H1 (cell line): ENCODE results near the gene CADPS. TPM values are rescaled to one million over a fixed set of nuclear protein-coding genes. Genes with fewer than 3 reads are reported as not detected.
A peak's percentile ranks its signal among the peaks of the same experiment; 100 is the strongest.

Source experiments
- CTCF ChIA-PET: fragments of 300-600 bp; sonication (Branson Sonifier 250); formaldehyde crosslinking; loops from one replicate; lab custom pipeline; 2021; ENCODE audit not compliant: partially characterized antibody; lab: Charles Lee
- POLR2A ChIA-PET: fragments of 300-600 bp; sonication (Branson Sonifier 250); formaldehyde crosslinking; loops from one replicate; lab custom pipeline; 2021; ENCODE audit warnings: inconsistent platforms; ENCODE audit not compliant: partially characterized antibody; lab: Charles Lee
- DNase-seq, 2 experiments: peaks; one replicate each; pipeline versions ENCODE4 v3.0.0 to v3.0.0-alpha.2; 2010 to 2022; ENCODE audit warnings: low spot score in 2 of 2, low read depth in 1 of 2, mixed read lengths in 1 of 2
- FAIRE-seq: peaks from 2 replicates; lab custom pipeline; 2011; peaks lifted over from hg19 to GRCh38; lab: Jason Lieb, UNC
- H2AFZ ChIP-seq: 2 replicates; pipeline ENCODE4 v1.8.1; 2012; ENCODE audit warnings: low read length, inconsistent platforms
- H2AK5ac ChIP-seq: 2 replicates; pipeline ENCODE4 v1.6.1; 2013; ENCODE audit warnings: low read depth, low read length
- H2BK120ac ChIP-seq: replicated peaks from 2 replicates; pipeline ENCODE3; 2013; ENCODE audit warnings: low read depth, low read length, inconsistent platforms
- H2BK12ac ChIP-seq: 2 replicates; pipeline ENCODE4 v1.6.1; 2013; ENCODE audit warnings: low read depth, low read length
- H2BK15ac ChIP-seq: 2 replicates; pipeline ENCODE4 v1.6.1; 2013; ENCODE audit warnings: low read length
- H2BK20ac ChIP-seq: 2 replicates; pipeline ENCODE4 v1.6.1; 2013; ENCODE audit warnings: low read length
- H2BK5ac ChIP-seq: 2 replicates; pipeline ENCODE4 v1.6.1; 2013; ENCODE audit warnings: low read depth, low read length
- H3K14ac ChIP-seq: 2 replicates; pipeline ENCODE4 v1.6.1; 2013; ENCODE audit warnings: inconsistent platforms; ENCODE audit not compliant: insufficient read length
- H3K18ac ChIP-seq: 2 replicates; pipeline ENCODE4 v1.6.1; 2013; ENCODE audit warnings: low read length; ENCODE audit errors: extremely low read depth
- H3K23ac ChIP-seq: 2 replicates; pipeline ENCODE4 v1.6.1; 2013; ENCODE audit warnings: inconsistent platforms; ENCODE audit not compliant: insufficient read length
- H3K23me2 ChIP-seq: 2 replicates; pipeline ENCODE4 v1.6.1; 2013; ENCODE audit warnings: low read depth, low read length
- H3K27ac ChIP-seq: 2 replicates; pipeline ENCODE4 v1.6.1; 2011; ENCODE audit warnings: low read depth, low read length, inconsistent platforms
- H3K27me3 ChIP-seq, 4 experiments: replicated peaks in 1 of 4; 1 replicate in 1 of 4; 2 replicates in 3 of 4; pipeline versions ENCODE4 v1.6.1 to v1.8.1; 2011 to 2013; ENCODE audit warnings: low read length in 3 of 4, mild to moderate bottlenecking in 3 of 4, inconsistent platforms in 2 of 4, mixed read lengths in 2 of 4, moderate library complexity in 1 of 4; ENCODE audit not compliant: control insufficient read depth in 3 of 4, insufficient read depth in 3 of 4; ENCODE audit errors: extremely low read depth in 1 of 4
- H3K36me3 ChIP-seq, 4 experiments: 2 replicates each; pipeline versions ENCODE4 v1.6.1 to v1.8.1; 2011 to 2013; ENCODE audit warnings: mild to moderate bottlenecking in 4 of 4, low read length in 3 of 4, moderate library complexity in 2 of 4, control low read depth in 1 of 4, inconsistent platforms in 1 of 4; ENCODE audit not compliant: insufficient read depth in 4 of 4, control insufficient read depth in 2 of 4
- H3K4ac ChIP-seq: replicated peaks from 2 replicates; pipeline ENCODE3; 2013; ENCODE audit warnings: low read length, low read depth, mixed read lengths, inconsistent platforms; ENCODE audit not compliant: insufficient read length
- H3K4me1 ChIP-seq, 4 experiments: replicated peaks in 1 of 4; 1 replicate in 1 of 4; 2 replicates in 3 of 4; pipeline versions ENCODE4 v1.6.1 to v1.8.1; 2011 to 2013; ENCODE audit warnings: low read length in 3 of 4, inconsistent platforms in 2 of 4, mixed read lengths in 1 of 4; ENCODE audit not compliant: insufficient read depth in 4 of 4, control insufficient read depth in 3 of 4
- H3K4me2 ChIP-seq, 2 experiments: 2 replicates each; pipeline versions ENCODE4 v1.6.1 to v1.8.1; 2011 to 2013; ENCODE audit warnings: low read depth in 2 of 2, low read length in 2 of 2, control low read depth in 1 of 2, inconsistent platforms in 1 of 2, mild to moderate bottlenecking in 1 of 2; ENCODE audit not compliant: insufficient read depth in 1 of 2
- H3K4me3 ChIP-seq, 4 experiments: fragments of 200-600, 300-600 bp in 1 of 4; sonication (generic), shearing (Covaris generic), sonication (Bioruptor Twin) in 1 of 4; 2 replicates each; pipeline versions ENCODE4 v1.5.1 to v1.8.1; 2011 to 2016; ENCODE audit warnings: low read length in 4 of 4, low read depth in 3 of 4, control low read depth in 2 of 4, inconsistent platforms in 2 of 4, mild to moderate bottlenecking in 2 of 4, mixed read lengths in 1 of 4, moderate library complexity in 1 of 4; ENCODE audit not compliant: insufficient read depth in 2 of 4; ENCODE audit errors: extremely low read depth in 1 of 4
- H3K56ac ChIP-seq: replicated peaks from 2 replicates; pipeline ENCODE3; 2013; ENCODE audit warnings: low read depth, mild to moderate bottlenecking, mixed read lengths, low read length, inconsistent platforms; ENCODE audit not compliant: insufficient read length
- H3K79me1 ChIP-seq: 2 replicates; pipeline ENCODE4 v1.6.1; 2013; ENCODE audit warnings: low read depth, low read length, control low read depth
- H3K79me2 ChIP-seq, 2 experiments: 2 replicates each; pipeline versions ENCODE4 v1.6.1 to v1.8.1; 2012 to 2013; ENCODE audit warnings: low read length in 2 of 2, mild to moderate bottlenecking in 2 of 2, inconsistent platforms in 1 of 2; ENCODE audit not compliant: insufficient read depth in 2 of 2, control insufficient read depth in 1 of 2
- H3K9ac ChIP-seq, 4 experiments: replicated peaks in 1 of 4; 1 replicate in 1 of 4; 2 replicates in 3 of 4; pipeline versions ENCODE4 v1.6.1 to v1.8.1; 2011 to 2013; ENCODE audit warnings: low read depth in 3 of 4, low read length in 3 of 4, control low read depth in 2 of 4, mild to moderate bottlenecking in 2 of 4, moderate library complexity in 2 of 4, inconsistent platforms in 1 of 4; ENCODE audit errors: extremely low read depth in 1 of 4
- H3K9me3 ChIP-seq, 2 experiments: 2 replicates each; pipeline versions ENCODE4 v1.6.1 to v1.8.1; 2012 to 2013; ENCODE audit warnings: mild to moderate bottlenecking in 2 of 2, moderate library complexity in 2 of 2, control low read depth in 1 of 2, inconsistent platforms in 1 of 2, low read depth in 1 of 2, low read length in 1 of 2, mixed read lengths in 1 of 2; ENCODE audit not compliant: insufficient read depth in 2 of 2
- H4K20me1 ChIP-seq, 2 experiments: replicated peaks in 1 of 2; 2 replicates each; pipeline versions ENCODE3 to v1.8.1; 2011 to 2013; ENCODE audit warnings: inconsistent platforms in 2 of 2, low read length in 2 of 2, mild to moderate bottlenecking in 1 of 2; ENCODE audit not compliant: insufficient read depth in 2 of 2, control insufficient read depth in 1 of 2
- H4K5ac ChIP-seq: 2 replicates; pipeline ENCODE4 v1.6.1; 2013; ENCODE audit warnings: low read length, low read depth, mixed read lengths, inconsistent platforms; ENCODE audit not compliant: insufficient read length
- H4K8ac ChIP-seq: 2 replicates; pipeline ENCODE4 v1.8.0; 2013; ENCODE audit warnings: mild to moderate bottlenecking, moderate library complexity, low read length, inconsistent platforms; ENCODE audit not compliant: insufficient read depth; ENCODE audit errors: extremely low read depth
- H4K91ac ChIP-seq: replicated peaks from 2 replicates; pipeline ENCODE3; 2013; ENCODE audit warnings: low read length, mixed read lengths, inconsistent platforms; ENCODE audit not compliant: insufficient read length
- ATF2 ChIP-seq: IDR thresholded peaks from 2 replicates; pipeline ENCODE4 v1.6.1; 2012; ENCODE audit warnings: low read length, inconsistent platforms
- RAD21 ChIP-seq, 2 experiments: IDR thresholded peaks in 1 of 2; conservative IDR thresholded peaks in 1 of 2; 2 replicates each; pipeline ENCODE4 v1.6.1; 2011; ENCODE audit warnings: low read depth in 2 of 2, low read length in 2 of 2, improper control_type of control experiment in 1 of 2, inconsistent platforms in 1 of 2, mild to moderate bottlenecking in 1 of 2, moderate library complexity in 1 of 2
- TBP ChIP-seq: IDR thresholded peaks from 2 replicates; pipeline ENCODE4 v1.6.1; 2011; ENCODE audit warnings: low read depth, low read length, improper control_type of control experiment
- WGBS, 2 experiments: shearing (Covaris generic) in 1 of 2; methylation state at CpG; one replicate each; pipeline versions ENCODE4 v1.1.6 to v1.1.7; 2013 to 2015; ENCODE audit warnings: low lambda C conversion rate in 2 of 2, mixed read lengths in 2 of 2, inconsistent platforms in 1 of 2, low coverage in 1 of 2, missing lambda C conversion rate in 1 of 2; ENCODE audit not compliant: insufficient replicate concordance in 2 of 2, insufficient coverage in 1 of 2, insufficient read length in 1 of 2; ENCODE audit errors: extremely low coverage in 1 of 2, missing lambda C conversion rate in 1 of 2; 5-methylcytosine and 5-hydroxymethylcytosine counted together
- polyA plus RNA-seq, 7 experiments: library from polyadenylated mRNA; depleted of rRNA in 3 of 7; stranded (reverse) in 5 of 7; unstranded in 2 of 7; fragments of >200 nt in 5 of 7; fragments of 200-250 nt in 2 of 7; gene quantifications; 1 replicate in 5 of 7; 2 replicates in 1 of 7; 4 replicates in 1 of 7; pipeline versions ENCODE4 v1.2.1 to v1.2.3, GENCODE V29; 2011 to 2013; ENCODE audit warnings: missing spikeins in 2 of 7, mixed read lengths in 2 of 7
- total RNA-seq: library from RNA; stranded (reverse); fragmentation: NEBNext Ultra II Directional; extraction: Animal tissue kit (Norgen Biotek cat#: 25700); gene quantifications from 2 replicates; pipeline ENCODE4 v1.2.1, GENCODE V29; 2021
- TF ChIP-seq, protein P1 (sequence below), 3 experiments: IDR thresholded peaks; 1 replicate in 2 of 3; 2 replicates in 1 of 3; pipeline versions ENCODE4 v1.5.1 to v1.6.1; 2011; ENCODE audit warnings: low read length in 3 of 3, mild to moderate bottlenecking in 3 of 3, inconsistent platforms in 2 of 3, low read depth in 1 of 3, moderate library complexity in 1 of 3; ENCODE audit not compliant: insufficient read depth in 1 of 3; ENCODE audit errors: control extremely low read depth in 1 of 3

Gene CADPS
- total and polyA plus RNA-seq, 2 of the 8 experiments (the other 6 are each of a cell fraction or from before 2014, with no cell fraction given) = 7.1 to 10.2 TPM

GRCh38 chr3:62559831-62560445 lies 315.3 kb downstream of the CADPS start:
- Histone ChIP-seq H3K9ac (no peak overlapping the region), H2BK120ac (no peak overlapping the region), H3K4me1 (peaks cover 0 to 10% (median 5%) of the 10 kb centered on the region in 4 experiments; a peak in 2 of 7 replicates), H3K56ac (no peak overlapping the region), H3K23ac (no peak overlapping the region), H3K14ac (no peak overlapping the region), H3K36me3 (no peaks in the 10 kb centered on the region), H4K91ac (no peak overlapping the region), H2BK12ac (no peak overlapping the region), H3K4me3 (no peak overlapping the region), H2AFZ (no peak overlapping the region), H2BK15ac (no peak overlapping the region), H4K8ac (no peak overlapping the region), H3K4me2 (no peak overlapping the region), H3K79me1 (no peaks in the 10 kb centered on the region), H4K20me1 (no peaks in the 10 kb centered on the region), H3K9me3 (no peaks in the 10 kb centered on the region), H4K5ac (no peak overlapping the region), H3K27me3 (no peaks in the 10 kb centered on the region), H3K18ac (no peak overlapping the region), H3K79me2 (no peaks in the 10 kb centered on the region), H2BK5ac (no peak overlapping the region), H3K4ac (no peak overlapping the region), H3K27ac (no peak overlapping the region), H2BK20ac (no peak overlapping the region), H2AK5ac (no peak overlapping the region), H3K23me2 (no peaks in the 10 kb centered on the region)
- ChIA-PET POLR2A (interaction anchor here (0.6 to 1.0 kb wide), 2 partner anchors 184 to 264 kb away, joined by 3 read pairs; no protein-coding TSS in a partner anchor), CTCF (interaction anchor here (0.6 to 11.3 kb wide), 19 partner anchors 11 to 930 kb away, joined by 3 to 135 read pairs (median 6); no protein-coding TSS in a partner anchor)
- 47% methylated on average over 2 of the region's 2 CpGs; no CpG with 5 or more reads in 1 of the 2 experiments for WGBS, 2 experiments
- peak; percentile 72 to 78 for TF ChIP-seq RAD21 (IDR thresholded peaks at IDR 0.05 in 1 of 2, conservative IDR thresholded peaks at IDR 0.05 in 1 of 2; ENCODE audit: low read depth in 2 of 2, low read length in 2 of 2)
- no peak for TF ChIP-seq ATF2
- TF ChIP-seq, protein P1, sequence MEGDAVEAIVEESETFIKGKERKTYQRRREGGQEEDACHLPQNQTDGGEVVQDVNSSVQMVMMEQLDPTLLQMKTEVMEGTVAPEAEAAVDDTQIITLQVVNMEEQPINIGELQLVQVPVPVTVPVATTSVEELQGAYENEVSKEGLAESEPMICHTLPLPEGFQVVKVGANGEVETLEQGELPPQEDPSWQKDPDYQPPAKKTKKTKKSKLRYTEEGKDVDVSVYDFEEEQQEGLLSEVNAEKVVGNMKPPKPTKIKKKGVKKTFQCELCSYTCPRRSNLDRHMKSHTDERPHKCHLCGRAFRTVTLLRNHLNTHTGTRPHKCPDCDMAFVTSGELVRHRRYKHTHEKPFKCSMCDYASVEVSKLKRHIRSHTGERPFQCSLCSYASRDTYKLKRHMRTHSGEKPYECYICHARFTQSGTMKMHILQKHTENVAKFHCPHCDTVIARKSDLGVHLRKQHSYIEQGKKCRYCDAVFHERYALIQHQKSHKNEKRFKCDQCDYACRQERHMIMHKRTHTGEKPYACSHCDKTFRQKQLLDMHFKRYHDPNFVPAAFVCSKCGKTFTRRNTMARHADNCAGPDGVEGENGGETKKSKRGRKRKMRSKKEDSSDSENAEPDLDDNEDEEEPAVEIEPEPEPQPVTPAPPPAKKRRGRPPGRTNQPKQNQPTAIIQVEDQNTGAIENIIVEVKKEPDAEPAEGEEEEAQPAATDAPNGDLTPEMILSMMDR (IDR thresholded peaks at IDR 0.05; ENCODE audit: control extremely low read depth in 1 of 3, insufficient read depth in 1 of 3, low read depth in 1 of 3, low read length in 3 of 3) = peak in 2 of 3 experiments; percentile 46 to 48; a peak in 2 of 4 replicates
- no peak for TF ChIP-seq TBP
- no peak for FAIRE-seq
- DNase-seq = no peak
